Ascending aorta (tissue), 2 donors: Measurements from ENCODE around the gene MTIF2. TPM values are rescaled to one million over a fixed set of nuclear protein-coding genes. Genes with fewer than 3 reads are reported as not detected.

Source experiments
- DNase-seq, 2 donors: peaks; one replicate each; pipeline ENCODE4 v3.0.0-alpha.2; 2019; ENCODE audit warnings: low spot score in 2 of 2
- H3K27ac ChIP-seq, 2 donors: fragments of 200-600 bp; sonication (generic); one replicate each; pipeline ENCODE4 v1.5.1; 2016 to 2017; ENCODE audit warnings: mild to moderate bottlenecking in 1 of 2
- H3K27me3 ChIP-seq: fragments of 200-600 bp; sonication (generic); one replicate; pipeline ENCODE4 v1.5.1; 2017
- H3K36me3 ChIP-seq, 2 donors: fragments of 200-600 bp; sonication (generic); one replicate each; pipeline ENCODE4 v1.5.1; 2016
- H3K4me1 ChIP-seq, 2 donors: fragments of 200-600 bp; sonication (generic); one replicate each; pipeline ENCODE4 v1.5.1; 2016 to 2017; ENCODE audit warnings: mild to moderate bottlenecking in 1 of 2
- H3K4me3 ChIP-seq, 2 donors: fragments of 200-600 bp; sonication (generic); one replicate each; pipeline ENCODE4 v1.5.1; 2016 to 2017; ENCODE audit warnings: mild to moderate bottlenecking in 1 of 2
- H3K9me3 ChIP-seq, 2 donors: fragments of 200-600 bp; sonication (generic); one replicate each; pipeline ENCODE4 v1.5.1; 2016
- CTCF ChIP-seq, 3 experiments: fragments of 200-600 bp in 2 of 3; fragments of 450-650 bp in 1 of 3; sonication (generic) in 2 of 3; IDR thresholded peaks; one replicate each; pipeline ENCODE4 v1.5.1; 2016 to 2019; ENCODE audit warnings: antibody characterized with exemption in 3 of 3, mild to moderate bottlenecking in 1 of 3, moderate library complexity in 1 of 3
- intact Hi-C: fragments of 100-400 bp; cut with DNase I; formaldehyde crosslinking; loops from one replicate; pipeline ENCODE4 v1.15.1; 2023
- total RNA-seq: library from RNA; depleted of rRNA; stranded (reverse); fragments of >200 nt; gene quantifications from one replicate; pipeline ENCODE4 v1.1.0, GENCODE V29; 2016

The MTIF2 gene
- total RNA-seq, 1 donor from 2014 or later: 15.2 TPM

- no peak for TF ChIP-seq CTCF (IDR thresholded peaks at IDR 0.05)
- Histone ChIP-seq H3K4me3 (peak overlapping the region; percentile 71 to 85), H3K36me3 (no peaks in the 10 kb centered on the region), H3K4me1 (peaks cover 0 to 5% of the 10 kb centered on the region in 2 donors), H3K27me3 (no peaks in the 10 kb centered on the region), H3K9me3 (no peaks in the 10 kb centered on the region), H3K27ac (peak overlapping the region; percentile 89 to 94)
- DNase-seq: no peak
- intact Hi-C loops: loop anchor here (1.0 kb wide), 1 partner anchor 8 kb away; the partner anchor contains the start of genes CLHC1 and RPS27A
These were observed 44.9 kb downstream of the MTIF2 start for GRCh38 chr2:55223958-55224760.

GRCh38 chr2:55213822-55214221 is 55.2 kb downstream of the MTIF2 start:
- no peak overlapping the region for H3K4me3 ChIP-seq
- DNase-seq: no peak
- H3K4me1 ChIP-seq: no peaks in the 10 kb centered on the region
- H3K27ac ChIP-seq: no peak overlapping the region
- no peaks in the 10 kb centered on the region for H3K27me3 ChIP-seq
- TF ChIP-seq CTCF (IDR thresholded peaks at IDR 0.05): no peak
- no peaks in the 10 kb centered on the region for H3K36me3 ChIP-seq
- no peaks in the 10 kb centered on the region for H3K9me3 ChIP-seq
- intact Hi-C loops: no loop called here

DNA sequence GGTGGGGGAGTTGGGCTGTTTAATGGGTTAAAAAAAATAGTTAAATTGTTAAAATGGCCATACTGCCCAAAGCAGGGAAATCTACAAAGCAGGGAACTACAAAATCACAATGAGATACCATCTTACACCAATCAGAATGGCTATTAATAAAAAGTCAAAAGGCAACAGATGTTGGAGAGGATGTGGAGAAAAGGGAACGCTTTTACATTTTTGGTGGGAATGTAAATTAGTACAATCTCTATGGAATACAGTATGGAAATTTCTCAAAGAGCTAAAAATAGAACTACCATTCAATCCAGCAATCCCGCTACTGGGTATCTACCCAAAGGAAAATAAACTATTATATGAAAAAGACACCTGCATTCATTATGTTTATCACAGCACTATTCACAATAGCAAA is 64.1 kb downstream of the MTIF2 start:
- Histone ChIP-seq H3K36me3 (peaks cover 0 to 28% of the 10 kb centered on the region in 2 donors), H3K27ac (no peak overlapping the region), H3K27me3 (no peaks in the 10 kb centered on the region), H3K9me3 (no peaks in the 10 kb centered on the region), H3K4me3 (no peak overlapping the region), H3K4me1 (no peaks in the 10 kb centered on the region)
- DNase-seq: no peak
- intact Hi-C loops: no loop called here
- TF ChIP-seq CTCF (IDR thresholded peaks at IDR 0.05): no peak

DNA sequence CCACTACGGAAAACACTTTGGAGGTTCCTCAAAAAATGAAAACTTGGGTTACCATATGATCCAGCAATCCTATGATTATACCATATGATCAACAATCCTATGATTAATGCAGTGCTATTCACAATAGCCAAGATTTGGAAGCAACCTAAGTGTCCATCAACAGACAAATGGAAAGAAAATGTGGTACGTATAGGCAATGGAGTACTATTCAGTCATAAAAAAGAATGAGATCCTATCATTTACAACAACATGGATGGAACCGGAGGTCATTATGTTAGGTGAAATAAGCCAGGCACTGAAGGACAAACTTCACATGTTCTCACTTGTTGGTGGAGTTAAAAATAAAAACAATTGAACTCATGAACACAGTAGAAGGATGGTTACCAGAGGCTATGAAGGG is 64.5 kb downstream of the MTIF2 start:
- Histone ChIP-seq H3K27me3 (no peaks in the 10 kb centered on the region), H3K4me1 (no peaks in the 10 kb centered on the region), H3K27ac (no peak overlapping the region), H3K9me3 (no peaks in the 10 kb centered on the region), H3K36me3 (peaks cover 0 to 28% of the 10 kb centered on the region in 2 donors), H3K4me3 (no peak overlapping the region)
- no peak for TF ChIP-seq CTCF (IDR thresholded peaks at IDR 0.05)
- DNase-seq: no peak
- intact Hi-C loops: no loop called here

- no peak overlapping the region for H3K4me3 ChIP-seq
- H3K27ac ChIP-seq: no peak overlapping the region
- H3K9me3 ChIP-seq: no peaks in the 10 kb centered on the region
- intact Hi-C loops: no loop called here
- DNase-seq: no peak
- no peaks in the 10 kb centered on the region for H3K4me1 ChIP-seq
- no peak for TF ChIP-seq CTCF (IDR thresholded peaks at IDR 0.05)
- H3K27me3 ChIP-seq: no peaks in the 10 kb centered on the region
- H3K36me3 ChIP-seq: peaks cover 0 to 40% of the 10 kb centered on the region in 2 donors
These were observed 68.6 kb downstream of the MTIF2 start for GRCh38 chr2:55200416-55200815.
